Neural cell (in vitro differentiated cells): ENCODE results near the gene KCNIP4. TPM values are rescaled to one million over a fixed set of nuclear protein-coding genes. Genes with fewer than 3 reads are reported as not detected.

Source experiments
- H2AFZ ChIP-seq: fragments of 200-600, 300-800 bp; sonication (generic), shearing (Covaris generic); 2 replicates; pipeline ENCODE4 v1.6.0; 2014; ENCODE audit warnings: low read depth, mild to moderate bottlenecking, antibody characterized with exemption, low read length, moderate library complexity
- H3F3A ChIP-seq: fragments of 200-600 bp; shearing (Covaris generic); 2 replicates; pipeline ENCODE4 v1.6.1; 2016; ENCODE audit warnings: mild to moderate bottlenecking, moderate library complexity, mixed read lengths, antibody characterized with exemption, low read length; ENCODE audit not compliant: insufficient read depth, poor library complexity, severe bottlenecking
- H3K27ac ChIP-seq: fragments of 200-600, 300-800 bp; sonication (generic), shearing (Covaris generic); 2 replicates; pipeline ENCODE4 v1.5.1; 2014; ENCODE audit warnings: mild to moderate bottlenecking, low read length, moderate library complexity
- H3K27me3 ChIP-seq: fragments of 300-800, 200-600 bp; sonication (generic), shearing (Covaris generic); 2 replicates; pipeline ENCODE4 v1.6.0; 2014; ENCODE audit warnings: mild to moderate bottlenecking, low read depth, low read length, moderate library complexity; ENCODE audit not compliant: insufficient read depth
- H3K36me3 ChIP-seq: fragments of 300-800, 200-600 bp; sonication (generic), shearing (Covaris generic); 2 replicates; pipeline ENCODE4 v1.5.1; 2014; ENCODE audit warnings: mild to moderate bottlenecking, antibody characterized with exemption, low read length, moderate library complexity; ENCODE audit not compliant: insufficient read depth
- H3K4me2 ChIP-seq: fragments of 300-800, 200-600 bp; sonication (generic), shearing (Covaris generic); 2 replicates; pipeline ENCODE4 v1.6.0; 2014; ENCODE audit warnings: mild to moderate bottlenecking, low read length
- H3K4me3 ChIP-seq: fragments of 300-800, 200-600 bp; sonication (generic), shearing (Covaris generic); 2 replicates; pipeline ENCODE4 v1.5.1; 2014; ENCODE audit warnings: mild to moderate bottlenecking, low read length, moderate library complexity
- H3K79me2 ChIP-seq: fragments of 200-600 bp; shearing (Covaris generic); replicated peaks from 2 replicates; pipeline ENCODE4 v1.6.0; 2014; ENCODE audit warnings: mild to moderate bottlenecking, low read length, moderate library complexity; ENCODE audit not compliant: insufficient read depth
- H3K9ac ChIP-seq: fragments of 300-800, 200-600 bp; sonication (generic), shearing (Covaris generic); 2 replicates; pipeline ENCODE4 v1.6.1; 2016; ENCODE audit warnings: mild to moderate bottlenecking, low read length, mixed read lengths
- H3K9me2 ChIP-seq: fragments of 200-600 bp; shearing (Covaris generic); 2 replicates; pipeline ENCODE4 v1.6.1; 2016; ENCODE audit warnings: mild to moderate bottlenecking, low read length, mixed read lengths; ENCODE audit not compliant: insufficient read depth
- H3K9me3 ChIP-seq: fragments of 200-600, 300-800 bp; sonication (generic), shearing (Covaris generic); 2 replicates; pipeline ENCODE4 v1.6.1; 2016; ENCODE audit warnings: mild to moderate bottlenecking, mixed run types, low read length, moderate library complexity, mixed read lengths
- H4K20me1 ChIP-seq: fragments of 200-600 bp; shearing (Covaris generic); 2 replicates; pipeline ENCODE4 v1.6.1; 2016; ENCODE audit warnings: mild to moderate bottlenecking, mixed run types; ENCODE audit not compliant: insufficient read depth
- EP300 ChIP-seq: fragments of 450-650 bp; conservative IDR thresholded peaks from 2 replicates; pipeline ENCODE4 v1.6.1; 2014; ENCODE audit warnings: antibody characterized with exemption, mild to moderate bottlenecking, moderate library complexity; ENCODE audit not compliant: poor library complexity, severe bottlenecking
- EZH2 ChIP-seq: fragments of 200-600, 300-800 bp; shearing (Covaris generic), sonication (generic); IDR thresholded peaks from 2 replicates; pipeline ENCODE4 v1.6.1; 2014; ENCODE audit warnings: antibody characterized with exemption, low read length, borderline replicate concordance, mild to moderate bottlenecking; ENCODE audit not compliant: insufficient read depth, poor library complexity, severe bottlenecking
- MXI1 ChIP-seq: fragments of 450-650 bp; conservative IDR thresholded peaks from 2 replicates; pipeline ENCODE4 v1.6.1; 2014; ENCODE audit warnings: antibody characterized with exemption, mild to moderate bottlenecking; ENCODE audit not compliant: poor library complexity, severe bottlenecking
- POLR2AphosphoS5 ChIP-seq: IDR thresholded peaks from 2 replicates; pipeline ENCODE4 v1.6.1; 2012
- RAD21 ChIP-seq: fragments of 450-650 bp; conservative IDR thresholded peaks from 2 replicates; pipeline ENCODE4 v1.6.1; 2014; ENCODE audit warnings: antibody characterized with exemption, mild to moderate bottlenecking, moderate library complexity
- REST ChIP-seq: IDR thresholded peaks from 2 replicates; pipeline ENCODE4 v1.6.1; 2012; ENCODE audit warnings: borderline replicate concordance
- SMC3 ChIP-seq: fragments of 450-650 bp; conservative IDR thresholded peaks from 2 replicates; pipeline ENCODE4 v1.6.1; 2014; ENCODE audit warnings: antibody characterized with exemption, mild to moderate bottlenecking, moderate library complexity; ENCODE audit not compliant: poor library complexity
- TAF1 ChIP-seq: IDR thresholded peaks from 2 replicates; pipeline ENCODE4 v1.6.1; 2012; ENCODE audit warnings: low read depth
- polyA plus RNA-seq: library from polyadenylated mRNA; depleted of rRNA; stranded (reverse); fragments of >200 nt; gene quantifications from 2 replicates; pipeline ENCODE4 v1.2.3, GENCODE V29; 2014
- TF ChIP-seq, protein P1 (sequence below): fragments of 450-650 bp; IDR thresholded peaks from 2 replicates; pipeline ENCODE4 v1.5.1; 2014; ENCODE audit warnings: antibody characterized with exemption, mild to moderate bottlenecking, moderate library complexity; ENCODE audit not compliant: poor library complexity, severe bottlenecking

Gene KCNIP4
- polyA plus RNA-seq, 1 donor from 2014 or later = 22.8 TPM

DNA sequence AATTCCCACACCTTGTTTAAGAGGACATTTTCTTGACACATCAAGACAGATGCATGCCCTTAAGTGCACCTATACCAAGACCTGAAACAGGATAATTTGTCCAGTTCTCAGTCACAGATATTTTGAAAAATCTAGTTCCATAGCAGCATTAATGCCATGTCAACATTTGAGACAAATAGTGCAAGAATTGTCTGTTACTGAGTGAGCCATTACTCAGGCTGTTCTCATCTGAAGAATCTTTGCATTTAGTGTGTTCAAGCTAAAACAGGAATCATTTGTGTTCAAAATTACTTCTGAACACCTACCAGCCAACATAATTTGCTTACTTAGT is 354.9 kb downstream of the KCNIP4 start:
- no peak overlapping the region for H3K27ac ChIP-seq
- no peaks in the 10 kb centered on the region for H3K9me3 ChIP-seq
- H3K9me2 ChIP-seq = no peaks in the 10 kb centered on the region
- no peak for TF ChIP-seq SMC3
- peak; percentile 7 for TF ChIP-seq POLR2AphosphoS5
- TF ChIP-seq, protein P1, sequence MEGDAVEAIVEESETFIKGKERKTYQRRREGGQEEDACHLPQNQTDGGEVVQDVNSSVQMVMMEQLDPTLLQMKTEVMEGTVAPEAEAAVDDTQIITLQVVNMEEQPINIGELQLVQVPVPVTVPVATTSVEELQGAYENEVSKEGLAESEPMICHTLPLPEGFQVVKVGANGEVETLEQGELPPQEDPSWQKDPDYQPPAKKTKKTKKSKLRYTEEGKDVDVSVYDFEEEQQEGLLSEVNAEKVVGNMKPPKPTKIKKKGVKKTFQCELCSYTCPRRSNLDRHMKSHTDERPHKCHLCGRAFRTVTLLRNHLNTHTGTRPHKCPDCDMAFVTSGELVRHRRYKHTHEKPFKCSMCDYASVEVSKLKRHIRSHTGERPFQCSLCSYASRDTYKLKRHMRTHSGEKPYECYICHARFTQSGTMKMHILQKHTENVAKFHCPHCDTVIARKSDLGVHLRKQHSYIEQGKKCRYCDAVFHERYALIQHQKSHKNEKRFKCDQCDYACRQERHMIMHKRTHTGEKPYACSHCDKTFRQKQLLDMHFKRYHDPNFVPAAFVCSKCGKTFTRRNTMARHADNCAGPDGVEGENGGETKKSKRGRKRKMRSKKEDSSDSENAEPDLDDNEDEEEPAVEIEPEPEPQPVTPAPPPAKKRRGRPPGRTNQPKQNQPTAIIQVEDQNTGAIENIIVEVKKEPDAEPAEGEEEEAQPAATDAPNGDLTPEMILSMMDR = no peak
- no peak for TF ChIP-seq TAF1
- no peak for TF ChIP-seq MXI1
- no peak for TF ChIP-seq RAD21
- no peak for TF ChIP-seq REST
- TF ChIP-seq EZH2 = no peak
- peak; percentile 56 for TF ChIP-seq EP300
- H3F3A ChIP-seq = no peaks in the 10 kb centered on the region
- H2AFZ ChIP-seq = no peak overlapping the region
- H3K4me2 ChIP-seq = no peak overlapping the region
- no peaks in the 10 kb centered on the region for H3K27me3 ChIP-seq
- H3K4me3 ChIP-seq = no peak overlapping the region
- H3K9ac ChIP-seq = no peak overlapping the region
- no peaks in the 10 kb centered on the region for H3K36me3 ChIP-seq
- H4K20me1 ChIP-seq = no peaks in the 10 kb centered on the region
- H3K79me2 ChIP-seq = no peaks in the 10 kb centered on the region

GRCh38 chr4:21592970-21593670 is 355.5 kb downstream of the KCNIP4 start:
- Histone ChIP-seq H3K9ac (no peak overlapping the region), H3K27ac (no peak overlapping the region), H3K9me3 (no peaks in the 10 kb centered on the region), H2AFZ (no peak overlapping the region), H3K36me3 (no peaks in the 10 kb centered on the region), H3K79me2 (no peaks in the 10 kb centered on the region), H4K20me1 (no peaks in the 10 kb centered on the region), H3K27me3 (no peaks in the 10 kb centered on the region), H3F3A (no peaks in the 10 kb centered on the region), H3K4me2 (no peak overlapping the region), H3K4me3 (no peak overlapping the region), H3K9me2 (no peaks in the 10 kb centered on the region)
- TF ChIP-seq EP300 (no peak), SMC3 (no peak), EZH2 (no peak), TAF1 (no peak), MXI1 (no peak), REST (no peak), POLR2AphosphoS5 (no peak), RAD21 (no peak)
- TF ChIP-seq, protein P1 = no peak
